Activated CD4-positive, alpha-beta memory T cell treated with anti-CD3 and anti-CD28 coated beads for 36 hours (primary cell): Measurements from ENCODE around the gene TRIP10. TPM values are rescaled to one million over a fixed set of nuclear protein-coding genes. Genes with fewer than 3 reads are reported as not detected.

ENCODE experiments used
- CTCF ChIA-PET: fragments of 350-600 bp; sonication (Branson Sonifier 250); formaldehyde crosslinking; loops from one replicate; lab custom pipeline; 2021; ENCODE audit warnings: antibody characterized with exemption, inconsistent platforms; lab: Charles Lee
- POLR2A ChIA-PET: fragments of 350-600 bp; sonication (Branson Sonifier 250); formaldehyde crosslinking; loops from one replicate; lab custom pipeline; 2021; ENCODE audit warnings: antibody characterized with exemption; lab: Charles Lee
- DNase-seq: peaks from one replicate; pipeline ENCODE4 v3.0.0-alpha.2; 2020
- H3K27ac Mint-ChIP-seq: one replicate; pipeline ENCODE4 v1.8.0; 2021; ENCODE audit warnings: mixed read lengths
- H3K27me3 Mint-ChIP-seq: one replicate; pipeline ENCODE4 v1.8.0; 2021; ENCODE audit warnings: mixed read lengths
- H3K36me3 Mint-ChIP-seq: one replicate; pipeline ENCODE4 v1.8.0; 2021; ENCODE audit warnings: mixed read lengths
- H3K4me1 Mint-ChIP-seq: one replicate; pipeline ENCODE4 v1.8.0; 2021; ENCODE audit warnings: low read depth, mixed read lengths
- H3K4me3 Mint-ChIP-seq: one replicate; pipeline ENCODE4 v1.8.0; 2021; ENCODE audit warnings: mild to moderate bottlenecking, mixed read lengths
- H3K9me3 Mint-ChIP-seq: one replicate; pipeline ENCODE4 v1.8.0; 2021; ENCODE audit warnings: mixed read lengths
- intact Hi-C: fragments of 100-400 bp; cut with micrococcal nuclease; formaldehyde crosslinking; loops from one replicate; pipeline ENCODE4 v1.15.1; 2023
- total RNA-seq, 2 experiments: library from RNA; stranded (reverse); gene quantifications; one replicate each; pipeline ENCODE4 v1.2.3, GENCODE V29; 2021

TRIP10 gene
- total RNA-seq, 2 experiments from 2014 or later = 55.9 to 56.2 TPM

DNA sequence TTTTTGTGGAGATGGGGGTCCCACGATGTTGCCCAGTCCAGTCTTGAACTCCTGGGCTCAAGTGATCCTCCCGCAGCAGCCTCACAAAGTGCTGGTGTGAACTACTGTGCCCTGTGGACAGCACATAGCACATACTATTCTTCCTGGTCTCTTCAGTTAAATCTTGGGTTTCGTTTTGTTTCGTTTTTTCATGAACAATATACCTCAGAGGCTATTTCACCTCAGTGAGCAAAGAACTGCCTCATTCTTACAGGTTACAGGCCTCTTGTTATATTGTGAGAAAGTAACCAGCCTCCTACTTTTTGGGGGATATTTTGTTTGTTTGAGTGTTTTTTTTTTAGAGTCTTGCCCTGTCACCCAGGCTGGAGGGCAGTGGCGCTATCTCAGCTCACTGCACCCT lies 17.7 kb upstream of the TRIP10 start:
- Mint-ChIP-seq H3K27ac (no peak overlapping the region), H3K27me3 (peaks cover 1% of the 10 kb centered on the region), H3K9me3 (no peaks in the 10 kb centered on the region), H3K4me1 (peaks cover 7% of the 10 kb centered on the region), H3K36me3 (no peaks in the 10 kb centered on the region), H3K4me3 (no peak overlapping the region)
- CTCF ChIA-PET = no interaction called here
- POLR2A ChIA-PET = interaction anchor here (0.6 kb wide), 1 partner anchor 138 kb away, joined by 5 read pairs; no protein-coding TSS in a partner anchor
- DNase-seq = no peak
- intact Hi-C loops = no loop called here

DNA sequence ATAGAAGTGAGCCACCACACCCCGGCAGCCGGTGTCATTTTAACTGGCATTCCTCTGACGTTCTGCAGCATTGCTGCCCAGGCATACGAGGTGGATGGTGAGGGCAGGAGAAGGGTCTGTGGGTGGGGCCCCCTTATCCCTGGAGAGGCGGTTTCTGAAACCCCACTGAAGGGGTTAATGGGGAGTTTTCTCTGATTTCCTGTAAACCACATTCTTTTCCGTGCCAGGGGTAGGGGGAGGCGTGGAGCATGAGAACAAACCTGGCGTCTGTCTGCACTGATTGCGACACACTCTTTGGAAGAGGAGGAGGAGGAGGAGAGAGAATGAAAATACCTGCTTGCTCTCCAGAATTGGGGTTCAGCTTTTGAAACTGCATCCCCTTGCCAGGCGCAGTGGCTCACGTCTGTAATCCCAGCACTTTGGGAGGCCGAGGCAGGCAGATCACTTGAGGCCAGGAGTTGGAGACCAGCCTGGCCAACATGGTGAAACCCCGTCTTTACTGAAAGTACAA lies 16.3 kb upstream of the TRIP10 start:
- ChIA-PET CTCF (no interaction called here), POLR2A (no interaction called here)

DNA sequence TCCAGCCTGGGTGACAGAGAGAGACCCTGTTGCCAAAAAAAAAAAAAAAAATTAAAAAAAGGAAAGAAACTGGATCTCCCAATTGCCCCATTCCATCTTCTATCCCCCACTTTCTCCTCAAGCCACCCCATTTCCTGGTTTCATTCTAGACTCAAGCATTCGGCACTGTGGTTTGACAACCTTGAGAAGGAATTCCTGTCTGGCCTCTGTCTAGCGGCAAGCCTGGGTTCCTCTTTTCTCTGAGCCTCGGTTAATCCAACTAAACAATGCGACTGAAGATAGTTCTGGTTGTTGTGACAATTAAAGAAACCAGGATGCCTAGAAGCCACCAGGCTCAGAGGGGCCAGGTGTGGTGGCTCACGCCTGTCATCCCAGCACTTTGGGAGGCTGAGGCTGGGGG lies 15.7 kb upstream of the TRIP10 start:
- H3K27me3 Mint-ChIP-seq = no peaks in the 10 kb centered on the region
- H3K36me3 Mint-ChIP-seq = no peaks in the 10 kb centered on the region
- peaks cover 3% of the 10 kb centered on the region for H3K4me1 Mint-ChIP-seq
- CTCF ChIA-PET = no interaction called here
- DNase-seq = no peak
- H3K27ac Mint-ChIP-seq = no peak overlapping the region
- no peak overlapping the region for H3K4me3 Mint-ChIP-seq
- POLR2A ChIA-PET = no interaction called here
- H3K9me3 Mint-ChIP-seq = no peaks in the 10 kb centered on the region
- intact Hi-C loops = no loop called here

More for the DNA sequence above, 16.3 kb upstream of the TRIP10 start:
- Mint-ChIP-seq H3K4me1 (peaks cover 3% of the 10 kb centered on the region), H3K4me3 (no peak overlapping the region), H3K27me3 (no peaks in the 10 kb centered on the region), H3K27ac (no peak overlapping the region), H3K36me3 (no peaks in the 10 kb centered on the region), H3K9me3 (no peaks in the 10 kb centered on the region)
- no peak for DNase-seq
- intact Hi-C loops = no loop called here

DNA sequence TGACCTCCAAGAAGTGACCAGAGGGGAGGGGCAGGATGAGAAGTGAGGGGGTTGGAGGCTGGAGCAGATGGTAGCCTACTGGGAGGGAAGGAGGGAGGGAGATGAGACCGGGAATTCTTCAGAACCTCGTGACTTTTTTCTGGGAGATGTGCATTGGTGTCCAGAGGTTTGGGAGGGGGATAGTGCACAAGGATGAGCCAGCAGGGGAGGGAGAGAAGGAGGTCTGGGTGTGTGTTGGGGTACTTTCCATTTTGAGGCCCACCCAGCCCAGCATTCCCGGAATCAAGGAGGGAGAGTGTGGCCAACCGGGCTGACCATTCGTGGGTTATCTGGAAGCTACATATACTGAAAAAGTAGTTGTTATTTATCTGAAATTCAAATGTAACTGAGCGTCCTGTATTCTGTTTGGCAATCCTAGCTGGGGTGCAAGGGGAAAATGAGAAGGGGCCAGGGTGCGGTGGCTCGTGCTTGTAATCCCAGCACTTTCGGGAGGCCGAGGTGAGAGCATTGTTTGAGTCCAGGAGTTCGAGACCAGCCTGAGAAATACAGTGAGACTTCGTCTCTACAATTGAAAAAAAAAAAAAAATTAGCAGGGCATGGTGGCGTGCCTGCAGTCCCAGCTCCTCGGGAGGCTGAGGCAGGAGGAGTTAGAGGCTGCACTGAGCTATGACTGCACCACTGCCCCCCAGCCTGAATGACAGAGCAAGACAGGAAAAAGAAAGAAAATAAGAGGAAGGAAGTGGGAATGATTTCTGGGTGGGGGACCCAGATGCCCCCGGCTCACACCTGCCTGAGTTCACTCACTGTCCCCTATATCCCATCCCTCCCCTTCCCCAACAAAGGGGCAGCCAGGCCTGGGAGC lies 14.6 kb upstream of the TRIP10 start:
- Mint-ChIP-seq H3K4me3 (no peak overlapping the region), H3K27me3 (no peaks in the 10 kb centered on the region), H3K36me3 (no peaks in the 10 kb centered on the region), H3K27ac (no peak overlapping the region), H3K4me1 (peaks cover 3% of the 10 kb centered on the region), H3K9me3 (no peaks in the 10 kb centered on the region)
- no peak for DNase-seq
- POLR2A ChIA-PET = no interaction called here
- CTCF ChIA-PET = interaction anchor here (0.6 kb wide), 1 partner anchor 479 kb away, joined by 3 read pairs; no protein-coding TSS in a partner anchor
- intact Hi-C loops = no loop called here

DNA sequence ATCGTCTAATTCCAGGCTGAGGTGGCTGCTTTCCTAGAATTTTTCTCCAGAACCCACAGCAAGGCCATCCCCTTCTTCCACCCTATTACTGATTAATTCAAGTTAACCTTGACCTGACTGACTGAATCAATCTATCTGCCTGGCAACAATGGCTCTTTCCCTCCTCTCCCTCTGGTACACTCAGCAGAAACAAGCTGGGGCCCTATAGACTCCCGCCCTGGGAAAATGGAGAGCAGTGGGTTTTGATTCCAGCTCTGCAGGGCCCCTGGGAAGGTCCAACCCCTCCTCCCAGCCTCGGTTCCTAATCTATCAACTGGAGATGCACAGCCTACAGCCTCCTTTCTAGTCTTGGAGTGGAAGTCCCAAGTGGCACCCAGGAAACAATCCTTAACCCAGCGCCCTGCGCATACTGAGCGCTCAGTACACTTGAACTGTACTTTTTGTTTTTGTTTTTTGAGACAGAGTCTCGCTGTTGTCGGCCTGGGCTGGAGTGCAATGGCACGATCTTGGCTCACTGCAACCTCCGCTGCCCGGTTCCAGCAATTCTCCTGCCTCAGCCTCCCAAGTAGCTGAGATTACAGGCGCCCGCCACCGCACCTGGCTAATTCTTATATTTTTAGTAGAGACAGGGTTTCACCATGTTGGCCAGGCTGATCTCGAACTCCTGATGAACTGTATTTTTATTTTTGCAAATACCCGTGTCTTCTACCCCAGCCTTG lies 13.8 kb upstream of the TRIP10 start:
- intact Hi-C loops = no loop called here

DNA sequence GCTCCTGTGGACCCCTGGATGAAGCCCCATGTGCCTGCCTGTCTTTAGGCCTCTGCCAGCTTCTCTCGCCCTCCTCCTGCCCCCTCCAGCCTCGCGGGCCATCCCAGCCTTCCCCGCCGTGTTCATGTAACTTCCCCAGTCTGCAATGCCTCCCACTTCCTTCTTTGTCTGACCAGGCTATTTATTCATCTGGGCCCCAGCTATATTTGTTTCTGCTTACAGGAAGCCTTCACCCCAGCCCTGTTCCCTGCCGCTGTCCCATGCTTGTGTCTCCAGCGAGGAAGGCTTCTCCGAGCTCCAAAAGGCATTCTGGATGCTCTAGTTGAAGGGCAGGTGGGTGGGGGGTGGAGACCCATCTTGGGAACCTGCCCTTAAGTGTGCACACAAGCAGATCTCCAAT lies 11.1 kb upstream of the TRIP10 start:
- no peaks in the 10 kb centered on the region for H3K9me3 Mint-ChIP-seq
- H3K4me1 Mint-ChIP-seq = peaks cover 3% of the 10 kb centered on the region
- POLR2A ChIA-PET = no interaction called here
- H3K27ac Mint-ChIP-seq = no peak overlapping the region
- CTCF ChIA-PET = no interaction called here
- no peaks in the 10 kb centered on the region for H3K27me3 Mint-ChIP-seq
- intact Hi-C loops = no loop called here
- H3K4me3 Mint-ChIP-seq = no peak overlapping the region
- H3K36me3 Mint-ChIP-seq = peaks cover 12% of the 10 kb centered on the region
- DNase-seq = no peak

More for the DNA sequence above, 13.8 kb upstream of the TRIP10 start:
- Mint-ChIP-seq H3K27ac (no peak overlapping the region), H3K9me3 (no peaks in the 10 kb centered on the region), H3K36me3 (no peaks in the 10 kb centered on the region), H3K4me3 (no peak overlapping the region), H3K27me3 (no peaks in the 10 kb centered on the region), H3K4me1 (peaks cover 3% of the 10 kb centered on the region)
- POLR2A ChIA-PET = no interaction called here
- CTCF ChIA-PET = no interaction called here
- DNase-seq = no peak

DNA sequence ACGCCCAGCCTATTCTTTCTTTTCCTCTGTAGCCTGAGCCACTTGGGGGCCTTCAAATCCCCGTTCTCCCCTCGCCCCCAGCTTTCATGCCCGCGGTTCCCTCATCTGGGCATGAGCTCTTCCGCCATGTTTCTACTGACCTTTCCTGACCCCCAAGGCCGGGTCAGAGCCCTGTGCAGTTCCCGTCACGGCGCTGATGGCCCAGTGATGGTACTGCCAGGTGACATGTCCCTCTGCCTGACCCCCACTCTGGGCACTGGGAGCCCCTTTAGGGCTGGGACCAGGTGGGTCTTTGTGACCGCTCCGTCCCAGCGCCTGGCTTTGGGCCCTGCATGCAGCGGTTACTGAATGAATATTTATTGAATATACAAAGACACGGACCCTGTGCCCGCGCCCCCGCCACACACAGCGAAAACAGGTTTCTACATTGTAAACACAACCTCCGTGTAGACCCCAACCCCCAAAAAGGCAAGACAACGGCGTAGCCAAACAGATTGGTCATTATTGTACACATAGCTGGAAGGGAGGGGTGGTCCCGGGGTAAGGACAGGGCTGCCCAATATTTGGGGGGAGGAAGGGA lies 9.8 kb upstream of the TRIP10 start:
- Mint-ChIP-seq H3K4me1 (peaks cover 2% of the 10 kb centered on the region), H3K27ac (no peak overlapping the region), H3K4me3 (no peak overlapping the region), H3K9me3 (no peaks in the 10 kb centered on the region), H3K36me3 (peaks cover 17% of the 10 kb centered on the region), H3K27me3 (no peaks in the 10 kb centered on the region)
- CTCF ChIA-PET = no interaction called here
- POLR2A ChIA-PET = no interaction called here
- no peak for DNase-seq
- intact Hi-C loops = loop anchor here (10.0 kb wide), 1 partner anchor 355 kb away; the partner anchor contains the start of genes ALKBH7 and PSPN

DNA sequence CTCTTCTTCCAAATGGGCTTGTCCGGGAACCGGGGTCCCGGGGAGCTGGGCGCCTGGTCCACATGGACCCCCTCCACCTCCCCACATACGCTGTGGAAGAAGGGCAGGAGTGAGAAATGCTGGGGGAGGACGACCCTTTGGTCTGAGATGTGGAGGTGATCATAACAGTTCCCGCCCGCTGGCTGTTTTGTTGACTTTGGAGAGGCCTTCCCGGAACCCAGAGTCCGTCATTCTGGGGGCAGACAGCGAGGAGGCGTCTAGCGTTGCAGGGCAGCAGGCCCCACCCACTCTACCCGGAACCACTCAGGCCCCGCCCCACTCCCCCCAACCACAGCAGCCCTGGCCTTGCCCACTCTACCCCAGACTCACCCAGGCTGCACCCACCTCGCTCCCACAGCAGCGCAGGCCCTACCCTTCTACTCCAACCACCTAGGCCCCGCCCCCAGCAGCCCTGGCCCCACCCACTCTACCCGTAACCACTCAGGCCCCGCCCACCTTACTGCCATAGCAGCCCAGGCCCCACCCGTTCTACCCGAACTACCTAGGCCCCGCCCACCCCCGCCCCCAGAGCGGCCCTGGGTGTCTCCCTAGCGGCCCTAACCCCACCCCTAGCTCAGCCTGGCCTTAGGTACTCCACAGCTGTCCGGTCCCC lies 9.2 kb upstream of the TRIP10 start:
- intact Hi-C loops = loop anchor here (10.0 kb wide), 1 partner anchor 355 kb away; the partner anchor contains the start of genes ALKBH7 and PSPN
- Mint-ChIP-seq H3K27me3 (no peaks in the 10 kb centered on the region), H3K36me3 (peaks cover 17% of the 10 kb centered on the region), H3K9me3 (no peaks in the 10 kb centered on the region), H3K4me1 (no peaks in the 10 kb centered on the region), H3K27ac (no peak overlapping the region), H3K4me3 (no peak overlapping the region)
- DNase-seq = peak; percentile 61
- CTCF ChIA-PET = no interaction called here
- POLR2A ChIA-PET = no interaction called here

DNA sequence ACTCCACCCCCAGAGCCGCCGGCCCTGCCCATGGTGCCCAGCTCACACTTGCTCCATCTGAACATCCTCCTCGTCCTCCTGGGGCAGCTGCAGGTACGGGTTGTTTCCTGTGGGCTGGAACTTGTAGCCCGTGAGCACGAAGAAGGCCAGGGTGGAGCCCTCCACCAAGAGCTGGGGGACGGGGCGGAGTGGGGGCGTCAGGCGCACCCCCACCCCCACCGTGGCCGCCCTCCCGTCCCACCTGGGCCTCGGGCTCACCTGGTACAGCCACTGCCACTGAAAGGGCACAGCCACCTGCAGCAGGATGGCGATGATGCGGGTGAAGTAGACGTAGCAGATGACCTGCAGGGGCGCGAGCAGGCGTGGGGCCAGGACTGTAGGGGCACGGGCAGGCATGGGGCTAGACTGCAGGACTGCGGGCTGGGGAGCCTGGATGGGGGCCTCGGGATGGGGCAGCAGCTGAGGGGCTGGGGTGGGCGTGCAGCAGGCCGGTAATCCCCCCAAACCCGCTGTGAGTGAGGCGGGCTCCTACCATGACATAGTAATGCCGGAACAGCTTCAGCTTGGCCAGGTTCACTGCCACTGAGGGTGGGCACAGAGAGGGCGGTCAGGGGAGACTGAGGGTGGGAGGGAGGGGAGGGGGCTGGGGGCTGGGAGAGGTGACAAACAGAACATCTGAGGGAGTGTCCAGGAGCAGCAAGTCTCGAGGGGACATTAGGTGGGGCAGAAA lies 8.4 kb upstream of the TRIP10 start:
- Mint-ChIP-seq H3K4me1 (peaks cover 4% of the 10 kb centered on the region), H3K27ac (no peak overlapping the region), H3K4me3 (no peak overlapping the region), H3K36me3 (peaks cover 18% of the 10 kb centered on the region), H3K9me3 (no peaks in the 10 kb centered on the region), H3K27me3 (no peaks in the 10 kb centered on the region)
- DNase-seq = no peak
- intact Hi-C loops = loop anchor here (10.0 kb wide), 1 partner anchor 356 kb away; the partner anchor contains the start of genes ALKBH7 and PSPN
- ChIA-PET POLR2A (no interaction called here), CTCF (no interaction called here)

DNA sequence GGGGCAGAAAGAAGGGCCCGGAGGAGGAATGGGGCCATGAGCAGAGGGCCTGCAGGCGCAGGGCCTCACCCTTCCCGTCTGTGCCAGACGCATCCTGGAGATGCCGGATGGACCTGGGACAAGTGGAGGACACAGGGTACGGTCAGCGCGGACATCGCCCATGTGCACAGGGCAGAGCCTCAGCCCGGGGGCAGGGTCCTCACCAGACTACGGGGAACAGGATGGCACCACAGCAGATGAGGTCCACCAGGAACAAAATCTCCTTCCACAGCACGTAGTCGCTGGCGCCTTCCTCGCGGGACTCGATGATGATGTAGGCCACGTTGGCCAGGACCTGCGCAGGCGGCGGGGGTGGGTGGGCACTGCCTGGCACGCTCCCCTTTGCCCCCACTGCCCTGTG lies 7.7 kb upstream of the TRIP10 start:
- ChIA-PET POLR2A (no interaction called here), CTCF (no interaction called here)
- intact Hi-C loops = loop anchor here (10.0 kb wide), 1 partner anchor 357 kb away; the partner anchor contains the start of genes ALKBH7 and PSPN

DNA sequence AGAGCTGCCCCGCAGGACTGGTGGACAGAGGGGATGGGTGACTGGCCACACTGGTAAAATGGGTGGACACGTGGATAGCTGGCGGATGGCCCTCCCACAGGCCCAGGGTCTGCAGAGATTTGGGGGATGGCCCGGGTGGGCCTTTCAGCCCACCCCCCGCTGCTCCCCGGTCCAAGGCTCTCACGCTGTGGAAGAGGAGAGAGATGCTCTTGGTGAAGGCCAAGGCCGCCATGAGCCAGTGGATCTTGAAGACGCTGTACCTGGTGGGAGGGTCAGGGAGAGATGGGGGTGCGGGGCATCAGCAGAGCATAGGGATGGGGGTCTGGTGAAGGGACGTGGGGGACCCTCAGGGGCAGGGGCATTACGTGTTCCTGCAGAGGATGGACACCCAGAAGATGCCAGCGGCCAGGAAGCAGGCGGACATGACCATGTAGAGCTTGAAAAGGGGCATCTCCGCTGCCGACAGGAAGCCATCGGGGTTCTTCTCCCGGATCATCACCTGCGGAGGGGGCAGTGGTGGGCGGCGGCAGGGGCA lies 6.6 kb upstream of the TRIP10 start:
- POLR2A ChIA-PET = no interaction called here

More for the DNA sequence above, 7.7 kb upstream of the TRIP10 start:
- Mint-ChIP-seq H3K27me3 (no peaks in the 10 kb centered on the region), H3K4me3 (no peak overlapping the region), H3K4me1 (peaks cover 8% of the 10 kb centered on the region), H3K9me3 (no peaks in the 10 kb centered on the region), H3K27ac (no peak overlapping the region), H3K36me3 (peaks cover 22% of the 10 kb centered on the region)
- DNase-seq = no peak

More for the DNA sequence above, 6.6 kb upstream of the TRIP10 start:
- DNase-seq = no peak
- Mint-ChIP-seq H3K27ac (no peak overlapping the region), H3K27me3 (no peaks in the 10 kb centered on the region), H3K4me1 (peaks cover 10% of the 10 kb centered on the region), H3K4me3 (no peak overlapping the region), H3K9me3 (no peaks in the 10 kb centered on the region), H3K36me3 (peaks cover 22% of the 10 kb centered on the region)
- intact Hi-C loops = loop anchor here (10.0 kb wide), 1 partner anchor 358 kb away; the partner anchor contains the start of genes ALKBH7 and PSPN
- CTCF ChIA-PET = interaction anchor here (1.0 kb wide), 1 partner anchor 216 kb away, joined by 5 read pairs; no protein-coding TSS in a partner anchor
